ENCODE results near the gene PLXNB3.

- TF ChIP-seq REST (IDR thresholded peaks at IDR 0.05) (no peak), YY1 (IDR thresholded peaks at IDR 0.05) (no peak), CTCF (IDR thresholded peaks at IDR 0.05; ENCODE audit: low read depth, low read length, missing input control) (no peak), FOXA1 (IDR thresholded peaks at IDR 0.05) (no peak), ATF3 (IDR thresholded peaks at IDR 0.05) (no peak), SP1 (IDR thresholded peaks at IDR 0.05) (no peak), NR2F2 (IDR thresholded peaks at IDR 0.05) (no peak), GABPA (IDR thresholded peaks at IDR 0.05 in 1 of 2, conservative IDR thresholded peaks at IDR 0.05 in 1 of 2) (no peak), TAF1 (conservative IDR thresholded peaks at IDR 0.05) (no peak), RAD21 (IDR thresholded peaks at IDR 0.05) (no peak), JUND (IDR thresholded peaks at IDR 0.05) (no peak)
Measured at GRCh38 chrX:153792368-153792767, 28.3 kb downstream of the PLXNB3 start.
